GM21717 (cell line): ENCODE data around the gene NLRP14.

Experiments used
- ATAC-seq: cut with Tn5 transposase; IDR thresholded peaks from one replicate; pipeline ENCODE4 v1.9.1; 2021; ENCODE audit warnings: mild to moderate bottlenecking, moderate library complexity; ENCODE audit not compliant: unreplicated experiment

NLRP14 gene

GRCh38 chr11:7056828-7057513 lies 36.7 kb downstream of the NLRP14 start:
- ATAC-seq: no peak

GRCh38 chr11:7057641-7058040 lies 37.4 kb downstream of the NLRP14 start:
- ATAC-seq: no peak

GRCh38 chr11:7060868-7061267 lies 40.6 kb downstream of the NLRP14 start:
- ATAC-seq: no peak

- no peak for ATAC-seq
These were observed 42.3 kb downstream of the NLRP14 start for GRCh38 chr11:7062534-7062933.

GRCh38 chr11:7072401-7073028 lies 52.2 kb downstream of the NLRP14 start:
- no peak for ATAC-seq

- ATAC-seq: no peak
These were observed 56.8 kb downstream of the NLRP14 start for GRCh38 chr11:7077101-7077500.

GRCh38 chr11:7079545-7080135 lies 59.4 kb downstream of the NLRP14 start:
- ATAC-seq: no peak

- ATAC-seq: no peak
These were observed 60.6 kb downstream of the NLRP14 start for GRCh38 chr11:7080900-7081299.

DNA sequence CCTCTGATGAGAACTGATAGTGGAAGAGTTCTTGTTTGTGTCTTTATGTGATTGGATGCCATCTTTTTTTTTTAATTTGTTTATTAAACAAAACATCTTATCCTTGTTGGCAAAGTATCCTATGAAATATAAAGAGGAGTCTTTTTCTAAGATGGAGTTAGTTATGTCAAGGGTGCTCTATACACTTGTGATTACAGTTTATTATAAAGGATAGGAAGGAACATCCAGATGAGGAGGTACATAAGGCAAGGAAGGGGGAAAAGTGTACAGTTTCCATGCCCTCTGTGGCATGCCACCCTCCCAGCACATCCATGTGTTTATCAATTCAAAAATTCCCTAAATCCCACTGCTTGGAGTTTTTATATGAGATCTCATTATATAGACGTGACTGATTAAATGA lies 61.2 kb downstream of the NLRP14 start:
- ATAC-seq: no peak

DNA sequence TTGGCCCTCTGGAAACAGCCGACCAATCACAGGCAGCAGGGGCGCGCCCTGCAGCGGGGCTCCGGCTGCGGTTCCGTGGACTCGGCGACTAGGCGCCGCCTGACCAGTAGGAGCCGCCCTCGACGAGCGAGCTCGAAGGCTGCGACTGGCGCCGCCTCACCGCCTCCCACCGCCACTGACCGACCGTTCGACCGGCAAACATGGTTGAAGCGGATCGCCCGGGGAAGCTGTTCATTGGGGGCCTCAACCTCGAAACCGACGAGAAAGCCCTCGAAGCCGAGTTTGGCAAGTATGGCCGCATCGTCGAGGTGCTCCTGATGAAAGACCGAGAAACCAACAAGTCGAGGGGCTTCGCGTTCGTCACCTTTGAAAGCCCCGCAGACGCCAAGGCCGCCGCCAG lies 68.6 kb downstream of the NLRP14 start, which contains the start of gene RBMXL2:
Gene RBMXL2, plus strand, starts transcription at position 78 of the 400 bp plus-strand sequence. Its CDS starts 123 bp downstream, at position 201.
- ATAC-seq: no peak

DNA sequence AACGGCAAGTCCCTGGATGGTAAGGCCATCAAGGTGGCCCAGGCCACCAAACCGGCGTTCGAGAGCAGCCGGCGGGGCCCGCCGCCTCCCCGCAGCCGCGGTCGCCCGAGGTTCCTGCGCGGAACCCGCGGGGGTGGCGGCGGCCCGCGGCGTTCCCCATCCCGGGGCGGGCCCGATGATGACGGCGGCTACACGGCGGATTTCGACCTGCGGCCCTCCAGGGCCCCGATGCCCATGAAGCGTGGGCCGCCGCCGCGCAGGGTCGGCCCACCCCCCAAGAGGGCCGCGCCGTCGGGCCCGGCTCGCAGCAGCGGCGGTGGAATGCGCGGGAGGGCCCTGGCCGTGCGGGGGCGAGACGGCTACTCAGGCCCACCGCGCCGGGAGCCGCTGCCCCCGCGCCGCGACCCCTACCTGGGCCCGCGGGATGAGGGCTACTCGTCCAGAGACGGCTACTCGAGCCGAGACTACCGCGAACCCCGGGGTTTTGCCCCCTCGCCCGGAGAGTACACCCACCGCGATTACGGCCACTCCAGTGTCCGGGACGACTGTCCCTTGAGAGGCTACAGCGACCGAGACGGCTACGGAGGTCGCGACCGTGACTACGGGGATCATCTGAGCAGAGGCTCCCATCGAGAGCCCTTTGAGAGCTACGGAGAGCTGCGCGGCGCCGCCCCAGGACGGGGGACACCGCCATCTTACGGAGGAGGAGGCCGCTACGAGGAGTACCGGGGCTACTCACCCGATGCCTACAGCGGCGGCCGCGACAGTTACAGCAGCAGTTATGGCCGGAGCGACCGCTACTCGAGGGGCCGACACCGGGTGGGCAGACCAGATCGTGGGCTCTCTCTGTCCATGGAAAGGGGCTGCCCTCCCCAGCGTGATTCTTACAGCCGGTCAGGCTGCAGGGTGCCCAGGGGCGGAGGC lies 69.3 kb downstream of the NLRP14 start:
- ATAC-seq: no peak

DNA sequence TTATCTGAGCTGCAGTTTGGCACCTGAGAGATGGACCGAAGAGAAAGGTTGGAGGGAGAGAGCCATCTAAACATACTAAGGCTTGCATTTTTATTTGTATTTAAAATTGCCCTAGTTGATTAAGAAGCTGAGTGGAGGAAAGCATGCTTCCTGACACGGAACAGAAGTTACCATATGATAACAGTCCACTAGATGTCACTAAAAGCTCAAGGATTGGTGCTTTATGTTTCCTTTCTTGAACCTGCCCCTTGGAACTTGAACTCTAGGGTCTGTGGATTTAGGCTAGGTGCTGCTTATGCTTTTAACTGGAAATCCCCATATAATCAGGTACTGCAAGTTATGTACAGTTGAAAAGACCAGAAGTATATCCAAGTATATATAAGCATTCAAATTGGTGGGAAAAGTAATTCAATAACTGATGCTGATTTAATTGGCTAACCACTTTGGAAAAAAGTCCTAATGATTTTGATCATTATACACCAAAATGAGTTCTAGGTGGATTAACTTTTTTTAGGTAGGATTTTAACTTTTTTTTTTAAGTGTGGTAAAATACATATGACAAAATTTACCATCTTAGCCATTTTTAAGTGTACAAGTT lies 78.1 kb downstream of the NLRP14 start:
- ATAC-seq: peak; percentile 58

DNA sequence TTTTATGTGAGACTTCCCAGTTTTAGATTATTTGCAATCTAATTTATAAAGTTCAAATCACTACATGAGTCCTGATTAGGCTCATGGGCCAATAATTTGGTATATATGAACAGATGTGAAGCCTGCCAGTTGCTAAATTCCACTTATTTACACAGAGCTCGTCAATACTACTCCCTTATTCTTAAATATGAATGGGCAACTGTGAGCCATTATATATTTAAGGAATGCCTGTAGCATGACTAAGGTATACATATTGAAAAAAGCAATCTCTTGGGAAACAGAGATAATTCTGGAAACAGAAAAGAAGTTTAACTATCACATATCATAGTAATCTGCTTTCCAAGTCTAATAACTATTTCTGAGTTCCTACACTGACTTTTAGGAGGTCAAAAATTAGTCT lies 95.5 kb downstream of the NLRP14 start:
- ATAC-seq: no peak

GRCh38 chr11:7116370-7116769 lies 96.1 kb downstream of the NLRP14 start:
- no peak for ATAC-seq
